AG20443 (cell line): ENCODE measurements around the gene TSPYL4.
"Not testable (repeated sequence)": the region's sequence is repeated elsewhere in the genome, so short reads cannot be mapped to it uniquely, and the experiment has no call there.

Source experiments
- DNase-seq: peaks from one replicate; pipeline ENCODE4 v3.0.0; 2012; ENCODE audit warnings: low spot score, mixed read lengths

TSPYL4 gene

DNA sequence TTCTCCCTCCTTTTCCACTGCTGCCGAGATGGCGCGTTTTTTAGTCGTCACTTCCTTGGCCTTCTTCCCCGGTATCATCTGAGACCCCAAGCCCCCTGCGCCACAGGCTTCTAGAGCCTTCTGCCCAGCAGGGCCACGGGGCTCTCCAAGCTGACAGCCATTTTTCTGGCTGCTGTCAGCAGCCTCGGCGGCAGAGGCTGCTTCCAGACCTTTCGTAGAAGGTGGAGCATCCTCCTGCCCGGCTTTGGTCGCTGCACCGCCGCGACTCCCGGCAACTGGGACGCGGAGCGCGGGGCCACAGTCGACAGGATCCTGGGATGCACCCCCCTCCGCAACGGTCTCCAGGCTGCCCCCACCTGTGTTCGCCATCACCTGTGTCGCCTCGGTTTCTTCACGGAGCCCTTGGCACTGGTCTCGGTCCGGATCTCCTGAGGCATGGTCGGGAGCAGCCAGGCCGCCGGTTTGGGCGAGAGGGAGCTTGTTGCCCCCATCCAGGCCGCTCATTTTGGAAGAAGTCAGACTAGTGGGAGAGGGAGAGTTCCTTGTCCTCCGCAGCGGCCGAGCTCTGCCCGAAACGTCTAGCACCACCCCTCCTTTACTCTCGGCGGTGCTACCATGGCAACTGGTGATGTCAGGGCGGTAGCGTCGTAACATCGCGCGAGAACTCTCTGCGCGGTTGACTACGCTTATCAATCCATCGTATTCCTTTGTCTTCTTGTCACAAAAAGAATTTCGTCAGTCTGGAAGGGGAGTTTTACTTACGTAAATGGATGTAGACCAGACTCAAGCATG, at the start of gene TSPYL4:
TSPYL4 (minus strand) TSS at position 571 of the 792 bp plus-strand sequence; CDS start at position 504, 67 bp downstream.
- DNase-seq = peak; percentile 94

DNA sequence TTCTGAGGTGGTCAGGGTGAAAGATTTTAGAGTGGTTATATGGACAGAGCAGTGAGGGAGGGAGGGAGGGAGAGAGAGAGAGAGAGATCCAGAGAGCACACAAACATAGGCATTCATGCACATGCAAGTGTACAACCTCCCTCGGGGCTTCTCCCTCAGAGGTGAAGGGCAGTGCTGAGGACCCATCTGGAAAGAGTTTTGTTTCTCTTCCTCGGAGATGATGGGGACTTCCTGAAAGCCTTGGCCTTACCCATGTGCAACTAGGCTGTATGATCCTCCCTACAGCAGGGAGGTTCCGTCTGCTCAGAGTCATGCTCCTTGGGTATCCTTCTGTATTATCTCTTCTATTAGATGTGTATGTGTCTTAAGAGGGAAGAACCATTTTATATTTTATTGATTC, 47.2 kb upstream of the TSPYL4 start:
- no peak for DNase-seq

GRCh38 chr6:116300566-116300965, 46.7 kb upstream of the TSPYL4 start:
- DNase-seq = no peak

GRCh38 chr6:116298973-116299372, 45.1 kb upstream of the TSPYL4 start:
- no peak for DNase-seq

DNA sequence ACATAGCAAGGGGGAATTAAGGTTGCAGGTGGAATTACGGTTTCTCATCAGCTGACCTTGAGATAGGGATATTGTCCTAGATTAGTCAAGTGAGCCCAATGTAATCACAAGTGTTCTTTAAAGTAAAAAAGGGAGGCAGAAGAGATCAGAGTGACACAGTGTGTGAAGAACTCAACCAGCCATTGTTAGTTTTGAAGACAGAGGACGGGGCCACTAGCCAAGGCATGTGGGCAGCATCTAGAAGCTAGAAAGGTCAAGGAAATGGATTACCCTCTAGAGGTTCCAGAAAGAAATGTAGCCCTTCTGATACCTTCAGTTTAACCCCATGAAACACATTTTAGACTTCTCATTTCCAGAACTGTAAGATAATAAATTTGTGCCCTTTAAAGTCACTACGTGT, 44.4 kb upstream of the TSPYL4 start:
- DNase-seq = no peak

DNA sequence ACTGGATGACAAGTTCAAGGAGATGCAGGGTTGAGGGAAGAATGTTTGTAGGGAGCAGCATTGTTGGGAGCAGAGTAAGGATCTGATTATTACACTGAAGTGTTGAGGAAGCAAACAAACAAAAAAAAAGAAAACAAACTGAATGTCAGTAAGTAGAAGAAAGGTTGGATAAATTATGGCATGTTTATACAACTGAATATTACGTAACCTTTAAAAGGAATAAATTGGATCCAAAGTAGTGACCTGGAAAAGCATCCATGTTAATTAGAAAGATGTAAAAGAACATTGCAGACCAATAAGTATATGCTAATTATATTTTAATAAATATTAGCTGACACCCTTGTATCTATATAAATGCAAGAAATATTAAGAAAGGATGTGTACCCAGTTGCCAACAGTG, 38.7 kb upstream of the TSPYL4 start:
- DNase-seq = no peak

- no peak for DNase-seq
Measured at GRCh38 chr6:116291701-116292396, 38.0 kb upstream of the TSPYL4 start.

- DNase-seq = no peak
Measured at GRCh38 chr6:116290799-116291198, 36.9 kb upstream of the TSPYL4 start.

GRCh38 chr6:116289876-116290275, 36.0 kb upstream of the TSPYL4 start:
- no peak for DNase-seq

DNA sequence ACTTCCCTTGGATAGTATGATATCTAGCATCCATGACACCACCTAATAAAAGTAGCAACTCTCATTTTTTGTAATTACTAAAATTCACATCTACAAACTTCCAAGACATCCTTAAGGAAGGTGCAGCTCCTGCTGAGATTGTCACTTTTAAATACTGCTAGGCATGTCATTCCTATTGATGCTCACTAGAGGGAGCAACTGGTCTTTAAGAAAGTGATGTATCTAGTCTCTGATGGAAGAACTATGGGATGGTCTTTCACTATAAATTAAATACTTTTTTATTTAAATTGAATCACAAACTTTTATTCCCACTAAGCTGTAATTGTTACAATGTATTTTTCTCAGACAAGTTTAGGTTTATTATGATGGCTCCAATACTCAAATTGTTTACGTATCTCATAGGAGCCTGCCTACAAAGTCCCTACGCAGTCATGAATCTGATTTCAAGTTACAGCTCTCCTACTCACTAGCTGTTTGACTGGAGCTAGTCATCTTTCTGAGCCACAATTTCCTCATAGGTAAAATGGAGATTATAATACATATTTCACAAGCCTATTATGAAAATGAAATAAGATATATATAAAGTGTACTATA, 33.9 kb upstream of the TSPYL4 start:
- peak; percentile 23 for DNase-seq

DNA sequence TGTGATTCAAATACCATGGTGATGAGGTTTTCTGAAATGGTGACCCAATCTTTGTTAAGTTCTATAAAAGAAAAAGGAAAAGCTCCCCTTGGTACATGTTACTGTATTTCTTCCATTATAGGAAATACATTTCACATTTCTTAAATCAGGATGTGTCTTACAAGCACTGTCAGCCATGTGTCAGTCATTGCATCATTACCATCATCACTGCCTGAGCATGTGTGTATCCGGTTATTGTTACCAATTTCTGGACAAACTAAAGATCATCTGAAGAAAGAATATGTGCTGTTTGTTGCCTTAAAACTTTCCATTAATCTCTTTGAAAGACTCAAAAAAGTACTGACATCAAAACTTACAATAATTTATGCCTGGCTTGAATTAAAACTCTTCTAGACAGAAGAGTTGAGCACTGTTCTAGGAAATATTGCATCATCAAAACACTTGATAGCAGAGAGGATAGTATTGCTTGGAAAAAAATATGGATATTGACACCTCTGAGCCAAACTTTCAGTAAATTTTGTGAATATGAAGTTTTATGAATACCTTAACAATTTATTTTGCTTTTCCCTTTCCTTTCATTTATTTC, 33.0 kb upstream of the TSPYL4 start:
- DNase-seq = no peak

DNA sequence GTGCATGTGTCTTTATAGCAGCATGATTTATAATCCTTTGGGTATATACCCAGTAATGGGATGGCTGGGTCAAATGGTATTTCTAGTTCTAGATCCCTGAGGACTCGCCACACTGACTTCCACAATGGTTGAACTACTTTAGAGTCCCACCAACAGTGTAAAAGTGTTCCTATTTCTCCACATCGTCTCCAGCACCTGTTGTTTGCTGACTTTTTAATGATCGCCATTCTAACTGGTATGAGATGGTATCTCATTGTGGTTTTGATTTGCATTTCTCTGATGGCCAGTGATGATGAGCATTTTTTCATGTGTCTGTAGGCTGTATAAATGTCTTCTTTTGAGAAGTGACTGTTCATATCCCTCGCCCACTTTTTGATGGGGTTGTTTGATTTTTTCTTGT, 31.1 kb upstream of the TSPYL4 start:
- DNase-seq = not testable (repeated sequence)

- DNase-seq = no peak
Measured at GRCh38 chr6:116283191-116283590, 29.3 kb upstream of the TSPYL4 start.

DNA sequence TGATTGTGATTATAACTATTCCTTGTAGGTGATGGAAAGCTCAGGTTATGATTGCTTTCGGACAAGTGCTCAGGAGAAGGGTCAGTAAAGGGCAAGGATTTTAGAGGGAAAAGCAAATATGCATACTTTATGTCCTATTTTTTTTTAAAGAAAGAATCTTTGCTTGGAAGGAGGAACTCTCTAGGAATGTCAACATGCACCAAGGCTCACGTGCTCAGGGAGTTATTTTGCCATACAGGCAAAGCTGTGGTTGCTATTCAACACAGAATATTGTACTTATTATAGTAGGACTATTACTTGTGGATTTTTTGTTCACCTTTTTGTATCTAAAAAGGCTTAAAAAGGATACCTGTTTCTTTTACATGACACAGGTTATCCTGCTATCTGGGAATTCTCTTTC, 28.8 kb upstream of the TSPYL4 start:
- no peak for DNase-seq

DNA sequence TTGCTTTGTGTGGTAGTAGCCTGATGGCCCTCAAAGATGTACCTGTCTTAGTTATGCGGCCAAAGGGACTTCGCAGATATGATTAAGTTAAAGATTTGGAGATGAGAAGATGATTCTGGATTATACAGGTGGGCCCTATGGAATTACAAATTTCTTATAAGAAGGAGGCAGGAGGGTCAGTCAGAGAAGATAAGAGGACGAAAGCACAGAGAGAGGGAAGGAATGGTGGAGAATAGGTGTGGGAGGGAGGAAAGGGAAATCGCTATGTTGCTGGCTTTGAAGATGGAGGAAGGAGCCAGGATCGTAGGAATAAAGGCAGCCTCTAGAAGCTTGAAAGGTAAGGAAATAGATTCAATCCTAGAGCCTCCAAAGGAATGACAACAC, 27.1 kb upstream of the TSPYL4 start:
- no peak for DNase-seq

GRCh38 chr6:116280161-116280932, 26.5 kb upstream of the TSPYL4 start:
- DNase-seq = no peak

DNA sequence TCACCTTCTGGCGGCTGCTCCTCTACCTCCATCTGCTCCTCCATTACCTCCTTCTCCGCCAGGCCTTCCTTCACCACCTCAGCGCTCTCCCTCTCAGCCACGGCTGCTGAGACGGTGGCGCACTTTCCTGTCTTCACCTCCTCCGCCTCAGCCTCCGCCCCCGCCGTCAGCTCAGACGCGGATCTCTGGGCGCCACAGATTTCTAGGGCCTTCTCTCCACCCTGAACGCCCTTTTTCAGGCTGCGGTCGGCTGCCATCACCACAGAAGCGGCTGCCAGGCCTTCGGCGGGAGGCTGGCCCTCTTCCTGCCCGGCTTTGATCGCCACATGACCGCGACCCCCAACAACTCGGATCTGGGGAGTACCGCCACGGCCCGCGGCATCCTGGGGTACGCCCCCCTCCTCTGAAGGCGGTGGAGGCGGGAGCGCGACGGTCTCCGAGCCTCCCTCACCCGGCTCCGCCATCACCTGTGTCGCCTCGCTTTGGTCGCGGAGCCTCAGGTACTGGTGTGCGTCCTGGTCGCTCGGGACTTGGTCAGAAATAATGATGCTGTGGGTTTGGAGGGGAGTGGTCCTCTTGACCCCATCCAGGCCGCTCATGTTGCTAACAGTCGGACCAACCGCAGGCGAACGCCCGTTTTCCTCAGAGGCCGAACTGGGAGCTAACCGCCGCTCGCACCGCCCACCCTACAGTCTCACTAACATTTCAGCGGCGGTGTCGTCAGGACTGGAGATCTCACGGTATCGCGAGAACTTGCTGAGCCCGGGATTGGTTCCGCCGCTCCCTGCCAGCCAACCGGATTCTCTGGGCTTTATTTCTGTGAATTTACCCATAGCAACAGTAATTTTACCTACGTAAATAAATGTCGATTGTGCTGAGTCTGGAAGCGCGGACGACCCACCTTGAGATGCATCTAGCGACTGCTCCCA, 25.6 kb upstream of the TSPYL4 start, which contains the start of gene TSPYL1:
TSPYL1 (minus strand) TSS at position 699 of the 929 bp plus-strand sequence; CDS start at position 599, 100 bp downstream.
- DNase-seq = peak; percentile 96

- DNase-seq = no peak
Measured at GRCh38 chr6:116278854-116279231, 25.0 kb upstream of the TSPYL4 start.

DNA sequence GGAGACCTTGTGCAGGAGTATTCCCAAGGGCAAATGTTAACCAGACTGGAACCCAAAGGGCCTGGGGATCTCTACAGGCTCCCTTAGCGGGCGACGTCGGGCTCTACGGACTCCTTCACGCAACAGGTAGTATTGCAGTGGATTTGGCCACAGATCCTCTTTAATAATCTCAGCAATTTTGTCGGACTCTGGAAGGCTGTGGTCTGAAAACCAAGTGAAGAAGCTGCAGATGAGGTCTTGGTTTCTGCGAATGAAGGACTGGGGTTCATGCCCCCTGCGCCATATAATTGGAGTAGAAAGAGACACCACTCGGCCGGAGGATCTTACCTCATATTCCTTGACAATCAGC, 24.6 kb upstream of the TSPYL4 start:
- DNase-seq = no peak

- no peak for DNase-seq
Measured at GRCh38 chr6:116277124-116277523, 23.2 kb upstream of the TSPYL4 start.

DNA sequence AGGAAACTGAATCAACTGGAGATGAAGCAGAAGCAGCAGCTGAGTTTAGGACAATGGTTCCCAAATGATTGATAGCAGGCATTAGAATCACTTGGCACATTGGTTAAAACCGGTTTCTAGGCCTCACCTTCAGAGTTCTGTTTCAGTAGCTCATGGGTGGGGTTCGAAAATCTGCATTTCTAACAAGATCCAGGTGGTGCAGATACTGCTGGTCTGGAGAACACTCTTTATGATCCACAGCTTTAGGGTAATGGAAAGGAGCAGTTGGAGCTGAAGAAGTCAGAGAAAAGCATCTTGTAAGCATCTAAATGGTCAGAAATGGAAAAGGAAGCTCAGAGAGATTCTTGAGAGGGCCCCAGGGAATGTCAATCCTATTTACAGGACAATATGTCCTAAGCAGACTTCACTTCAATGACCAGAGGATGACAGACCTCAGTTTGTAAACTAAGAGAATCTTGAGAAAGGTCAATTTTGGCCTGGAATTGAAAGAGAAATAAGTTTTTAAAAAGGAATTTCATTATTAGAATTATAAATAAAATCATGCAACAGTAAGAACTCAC, 17.4 kb upstream of the TSPYL4 start:
- DNase-seq = no peak
